ENCODE results near the gene NGRN.

Gene NGRN

GRCh38 chr15:90265271-90266060, at the start of gene NGRN:
NGRN (plus strand) TSS chr15:90265672; CDS start chr15:90265713, 41 bp downstream.
- peak; percentile 65 for DNase-seq

GRCh38 chr15:90217671-90218394, 47.6 kb upstream of the NGRN start:
- DNase-seq = no peak

GRCh38 chr15:90219421-90220141, 45.9 kb upstream of the NGRN start:
- no peak for DNase-seq

GRCh38 chr15:90221246-90221900, 44.1 kb upstream of the NGRN start:
- peak; percentile 68 for DNase-seq

GRCh38 chr15:90222547-90222946, 42.9 kb upstream of the NGRN start:
- no peak for DNase-seq

GRCh38 chr15:90223441-90224165, 41.9 kb upstream of the NGRN start:
- DNase-seq = no peak

- DNase-seq = no peak
These were observed 40.4 kb upstream of the NGRN start for GRCh38 chr15:90225047-90225446.

GRCh38 chr15:90225504-90226234, 39.8 kb upstream of the NGRN start:
- no peak for DNase-seq

GRCh38 chr15:90227336-90227735, 38.1 kb upstream of the NGRN start:
- no peak for DNase-seq

GRCh38 chr15:90227816-90228772, 37.4 kb upstream of the NGRN start:
- no peak for DNase-seq

- no peak for DNase-seq
These were observed 36.5 kb upstream of the NGRN start for GRCh38 chr15:90228960-90229359.

- DNase-seq = no peak
These were observed 35.4 kb upstream of the NGRN start for GRCh38 chr15:90230071-90230494.

GRCh38 chr15:90230610-90231009, 34.9 kb upstream of the NGRN start:
- no peak for DNase-seq

GRCh38 chr15:90231028-90232017, 34.1 kb upstream of the NGRN start:
- no peak for DNase-seq

- no peak for DNase-seq
These were observed 33.3 kb upstream of the NGRN start for GRCh38 chr15:90232196-90232595.

- DNase-seq = no peak
These were observed 32.5 kb upstream of the NGRN start for GRCh38 chr15:90232941-90233386.

- peak; percentile 72 for DNase-seq
These were observed 31.9 kb upstream of the NGRN start, which contains the start of gene CIB1 for GRCh38 chr15:90233387-90234095. CIB1 (minus strand) TSS chr15:90233941; CDS start chr15:90233885, 56 bp downstream.
